ENCODE data around the gene DPH1.

- TF ChIP-seq POLR2A (IDR thresholded peaks at IDR 0.05; ENCODE audit: low read depth, low read length) (no peak), POLR2AphosphoS5 (IDR thresholded peaks at IDR 0.05; ENCODE audit: low read depth, low read length) (peak; percentile 68; the same call in 1 of the 2 replicates), TAF1 (IDR thresholded peaks at IDR 0.05; ENCODE audit: borderline replicate concordance, low read depth, low read length) (no peak)
These were observed 29.8 kb downstream of the DPH1 start for GRCh38 chr17:2059547-2060384.

All from GM12892 (cell line).